Iris pigment epithelial cell (primary cell): ENCODE data around the gene TMEM184A.

ENCODE experiments used
- DNase-seq: peaks from one replicate; pipeline ENCODE4 v3.0.0-alpha.2; 2011; ENCODE audit warnings: low read depth

The TMEM184A gene

DNA sequence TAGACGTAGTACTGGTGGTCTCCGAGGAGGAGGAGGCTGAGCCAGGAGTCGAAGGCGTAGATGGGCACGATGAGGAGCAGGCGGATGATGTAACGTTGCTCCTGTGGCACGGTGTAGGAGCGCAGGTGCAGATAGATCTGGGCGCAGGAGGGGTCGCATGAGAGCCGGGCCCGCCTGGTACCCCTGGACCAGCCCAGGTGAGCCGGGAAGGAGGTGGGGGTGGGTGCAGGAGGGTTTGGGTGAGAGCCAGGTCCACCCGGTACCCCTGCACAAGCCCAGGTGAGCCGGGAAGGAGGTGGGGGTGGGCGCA lies 5.2 kb downstream of the TMEM184A start:
- no peak for DNase-seq

DNA sequence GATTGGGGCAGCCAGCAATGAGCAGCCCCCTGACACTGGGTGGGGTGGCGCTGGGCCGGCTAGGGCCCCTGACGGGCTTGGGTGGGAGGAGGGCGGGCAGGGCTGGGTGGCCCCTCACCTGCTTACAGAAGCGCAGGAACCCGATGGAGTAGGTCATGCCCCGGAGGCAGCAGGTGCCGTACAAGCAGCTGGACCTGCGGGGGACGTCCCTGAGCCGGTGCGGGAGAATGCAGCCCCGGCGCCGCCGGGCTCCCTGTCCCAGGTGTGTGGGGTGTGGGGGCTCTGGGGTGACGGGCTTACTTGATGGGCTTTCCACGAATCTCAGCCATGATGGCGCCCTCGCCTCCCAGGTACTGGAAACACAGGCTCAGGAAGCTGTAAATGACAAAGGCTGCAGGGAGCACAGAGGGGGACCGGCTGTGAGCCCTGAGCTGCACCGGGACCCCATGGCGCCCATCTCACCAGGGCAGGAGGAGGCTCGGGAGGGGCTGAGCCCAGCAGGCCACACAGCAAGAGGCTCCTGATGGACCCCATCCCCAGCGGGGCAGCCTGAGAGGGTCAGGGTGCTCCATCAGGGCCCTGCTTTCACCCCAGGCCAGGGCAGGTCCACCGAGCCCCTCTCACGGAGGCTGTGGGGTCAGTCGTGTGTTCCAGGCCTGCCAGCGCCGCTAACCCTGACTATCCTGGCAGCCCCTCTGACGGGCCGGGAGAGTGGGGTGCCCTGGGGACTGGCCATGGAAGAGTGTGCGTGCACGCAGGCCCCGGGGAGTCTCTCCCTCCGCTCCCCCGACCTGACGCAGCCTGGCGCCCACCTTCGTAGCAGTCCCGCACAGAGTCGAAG lies 5.8 kb downstream of the TMEM184A start:
- DNase-seq: no peak

DNA sequence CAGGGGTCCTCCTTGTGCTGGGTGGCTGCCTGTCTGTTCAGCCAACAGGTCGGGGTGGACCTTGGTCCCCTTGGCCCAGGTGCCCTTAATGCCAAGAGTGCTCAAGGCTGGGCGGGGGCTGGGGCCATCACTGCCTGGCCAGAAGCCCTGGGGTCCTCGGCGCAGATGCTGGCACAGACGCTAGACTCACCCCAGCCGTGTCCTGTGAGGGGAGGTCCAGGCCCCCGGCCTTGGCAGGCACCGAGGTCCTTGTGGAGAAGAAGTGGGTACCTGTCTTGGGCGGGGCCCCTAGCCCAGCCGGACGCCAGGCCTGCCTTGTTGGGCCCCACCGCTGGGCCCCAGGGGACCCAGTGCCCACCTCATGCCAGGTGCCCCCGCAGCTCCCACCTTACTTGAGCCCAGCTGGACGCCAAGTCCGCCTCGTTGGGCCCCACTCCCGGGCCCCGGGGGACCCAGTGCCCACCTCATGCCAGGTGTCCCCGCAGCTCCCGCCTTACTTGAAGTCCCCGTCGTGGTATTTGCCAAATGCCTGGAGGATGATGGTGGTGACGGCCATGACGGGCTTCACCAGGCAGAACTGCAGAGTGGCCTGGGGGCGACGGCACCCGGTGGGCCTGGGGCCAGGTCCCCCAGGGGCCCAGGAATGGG lies 6.5 kb downstream of the TMEM184A start:
- no peak for DNase-seq

DNA sequence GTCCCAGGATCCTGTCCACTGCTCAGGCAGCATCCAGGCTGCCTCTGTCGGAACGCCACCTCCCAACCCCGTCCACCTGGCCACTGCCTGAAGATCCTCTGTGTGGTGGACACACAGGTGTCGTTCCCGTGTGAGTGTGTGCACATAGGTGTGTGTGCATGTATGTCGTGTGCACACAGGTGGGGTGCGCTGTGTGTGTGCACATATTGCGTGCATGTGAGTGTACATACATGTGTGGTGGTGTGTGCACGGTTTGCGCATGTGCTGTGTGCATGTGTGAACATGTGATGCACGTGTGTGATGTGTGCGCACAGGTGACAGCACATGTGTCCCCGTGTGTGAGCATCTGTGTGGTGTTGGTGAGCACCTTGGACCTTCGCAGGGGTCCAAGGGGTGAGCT lies 7.1 kb downstream of the TMEM184A start:
- DNase-seq: no peak

DNA sequence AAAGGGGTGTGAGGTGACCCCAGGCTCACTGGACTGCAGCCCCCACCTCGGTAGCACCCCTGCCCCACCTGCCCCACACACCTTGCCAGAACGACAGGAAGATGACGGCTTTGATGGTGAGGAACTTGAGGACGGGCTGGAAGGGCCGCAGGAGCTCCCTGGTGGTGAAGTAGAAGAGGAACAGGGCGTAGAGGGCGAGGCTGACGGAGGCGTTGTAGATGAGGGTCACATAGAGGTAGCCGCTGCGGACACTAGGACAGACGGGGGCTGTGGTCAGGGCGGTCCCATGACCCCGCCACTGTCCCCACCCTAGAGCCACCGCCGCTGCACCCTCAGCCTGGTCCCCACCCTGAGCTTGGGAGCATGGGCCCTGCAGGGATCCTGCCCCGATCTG lies 7.6 kb downstream of the TMEM184A start:
- no peak for DNase-seq

DNA sequence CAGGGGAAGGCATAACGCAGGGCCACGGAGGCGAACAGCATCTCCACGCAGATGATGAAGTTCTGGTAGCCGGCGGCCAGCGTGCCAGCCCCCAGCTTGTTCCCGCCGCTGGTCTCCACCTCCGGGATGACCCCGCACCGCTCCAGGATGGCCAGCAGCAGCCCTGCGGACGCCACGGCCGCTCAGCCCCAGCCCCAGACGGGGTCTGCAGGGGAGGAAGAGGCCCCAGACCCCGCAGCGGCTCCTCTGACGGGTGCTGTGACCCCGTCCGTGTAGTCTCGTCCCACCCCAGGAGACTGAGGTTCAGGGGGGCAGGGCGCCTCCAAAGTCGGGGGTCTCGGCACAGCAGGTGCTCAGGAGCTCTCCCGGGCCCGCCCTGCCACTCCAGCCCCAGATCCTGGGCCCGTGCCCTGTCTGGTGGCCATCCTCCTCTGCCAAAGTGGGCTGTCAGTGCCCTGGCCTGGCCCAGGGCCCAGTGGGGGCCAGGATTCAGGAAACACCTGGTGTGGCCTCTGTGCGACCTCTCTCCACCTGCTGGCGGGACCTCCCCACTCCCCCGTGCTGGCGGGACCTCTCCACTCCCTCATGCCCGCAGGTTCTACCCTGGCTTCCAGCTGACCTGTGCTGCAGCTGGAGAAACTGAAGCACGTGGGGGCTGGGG lies 8.1 kb downstream of the TMEM184A start:
- no peak for DNase-seq

DNA sequence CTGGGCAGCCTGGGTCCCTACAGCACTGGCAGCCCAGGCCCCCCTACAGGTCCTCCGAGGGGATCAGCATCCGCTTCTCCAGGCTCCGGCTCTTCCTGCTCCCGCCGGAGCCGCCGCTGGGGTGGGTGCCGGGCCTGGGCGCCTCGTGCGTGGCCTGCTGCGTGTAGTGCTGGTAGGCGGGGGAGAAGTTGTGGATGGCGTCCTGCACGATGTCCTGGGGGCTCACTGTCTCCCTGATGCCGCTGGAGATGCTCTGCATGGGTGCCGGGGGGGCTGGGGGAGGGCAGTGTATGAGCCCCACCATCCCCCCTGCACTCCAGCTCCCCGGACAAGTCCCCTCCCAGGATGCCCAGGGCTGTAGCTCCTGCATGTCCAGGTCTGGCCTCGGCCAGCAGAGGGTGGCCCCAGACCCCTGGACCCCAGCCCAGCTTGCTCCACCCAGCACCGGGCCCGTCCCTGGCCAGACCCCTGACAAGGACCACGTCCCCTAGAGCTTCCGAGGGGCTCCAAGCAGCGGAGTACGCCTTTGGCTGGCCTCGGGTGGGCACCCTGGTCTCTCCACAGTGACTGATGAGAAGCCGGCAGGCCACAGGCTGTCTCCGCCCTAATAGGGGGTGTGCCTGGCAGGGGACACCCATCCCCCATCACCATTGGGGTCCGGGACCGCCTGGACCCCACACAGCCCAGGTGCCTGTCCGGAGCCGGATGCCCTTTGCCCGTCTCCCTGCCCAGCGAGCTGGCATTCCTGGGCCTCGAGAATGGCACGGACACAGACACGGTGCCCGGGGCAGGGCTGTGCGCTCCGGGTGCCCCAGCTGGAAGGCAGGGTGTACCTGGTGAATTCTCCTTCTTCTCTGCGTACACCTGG lies 8.9 kb downstream of the TMEM184A start:
- no peak for DNase-seq

DNA sequence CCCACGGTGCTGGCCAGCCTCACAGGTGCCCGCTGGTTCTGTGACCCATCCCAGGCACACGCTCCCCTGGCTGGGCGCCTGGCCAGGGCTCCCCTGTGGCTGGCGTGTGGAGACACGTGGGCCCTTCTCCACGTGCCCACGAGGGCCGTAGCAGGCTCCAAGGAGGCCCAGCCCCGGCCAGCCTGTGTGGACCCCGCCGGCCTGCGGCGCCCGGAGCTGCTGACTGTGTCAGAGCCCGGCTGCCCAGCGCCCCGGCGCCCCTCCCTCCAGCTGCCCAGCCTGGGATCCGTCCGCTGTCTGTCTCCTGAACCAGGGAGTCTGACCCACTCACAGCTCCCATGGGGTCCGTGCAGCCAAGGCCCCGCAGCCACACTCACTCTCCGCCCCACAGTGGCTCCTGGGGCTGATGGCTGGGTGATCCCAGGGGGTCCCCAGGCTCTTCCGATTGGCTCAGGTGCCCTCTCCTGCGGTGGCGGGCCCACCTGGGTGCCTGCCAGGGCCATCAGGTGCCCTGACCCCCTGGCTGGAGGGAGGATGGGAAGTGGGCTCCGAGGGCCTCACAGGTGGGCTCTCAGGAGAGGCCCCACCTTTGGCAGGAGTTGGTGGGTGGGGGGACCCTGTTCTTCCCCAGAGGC lies 9.6 kb downstream of the TMEM184A start:
- no peak for DNase-seq

DNA sequence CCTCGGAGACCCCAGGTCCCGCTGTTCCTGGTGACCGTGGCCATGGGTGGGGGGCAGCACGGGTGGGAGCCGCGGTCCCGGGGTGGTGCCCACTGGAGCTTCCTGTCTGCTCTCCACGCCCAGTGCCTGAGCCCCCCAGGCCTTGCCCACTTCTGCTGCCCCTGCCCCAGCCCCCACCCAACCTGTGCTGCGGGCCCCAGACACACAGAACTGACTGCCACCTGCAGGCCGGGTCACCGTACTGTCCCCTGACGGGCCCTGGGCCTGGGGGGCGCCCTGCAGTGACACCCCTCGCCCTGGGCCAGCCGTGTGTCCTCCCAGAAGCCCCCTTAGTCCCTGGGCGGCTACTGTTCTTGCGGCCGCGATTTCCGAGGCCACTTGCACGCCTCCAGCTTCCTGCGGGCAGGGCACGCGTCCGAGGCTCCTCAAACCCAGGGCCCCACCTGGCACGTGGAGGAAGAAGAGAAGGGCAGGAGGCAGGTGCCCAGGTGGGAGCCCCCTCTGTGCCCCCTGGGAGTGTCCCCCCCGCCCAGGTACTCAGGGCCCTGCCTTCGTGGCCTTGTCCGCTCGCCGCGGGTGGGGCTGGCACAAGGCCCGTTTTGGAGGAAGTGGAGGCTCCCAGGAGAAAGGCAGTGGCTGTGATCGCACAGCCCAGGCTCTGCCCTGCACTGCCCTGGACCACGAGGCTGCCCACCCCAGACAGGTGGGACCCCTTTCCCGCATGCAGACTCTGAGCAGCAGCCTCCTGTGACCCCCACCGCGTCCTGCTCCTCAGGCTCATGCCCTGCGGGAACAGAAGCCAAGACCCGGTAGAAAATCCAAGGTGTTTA lies 10.4 kb downstream of the TMEM184A start:
- no peak for DNase-seq

DNA sequence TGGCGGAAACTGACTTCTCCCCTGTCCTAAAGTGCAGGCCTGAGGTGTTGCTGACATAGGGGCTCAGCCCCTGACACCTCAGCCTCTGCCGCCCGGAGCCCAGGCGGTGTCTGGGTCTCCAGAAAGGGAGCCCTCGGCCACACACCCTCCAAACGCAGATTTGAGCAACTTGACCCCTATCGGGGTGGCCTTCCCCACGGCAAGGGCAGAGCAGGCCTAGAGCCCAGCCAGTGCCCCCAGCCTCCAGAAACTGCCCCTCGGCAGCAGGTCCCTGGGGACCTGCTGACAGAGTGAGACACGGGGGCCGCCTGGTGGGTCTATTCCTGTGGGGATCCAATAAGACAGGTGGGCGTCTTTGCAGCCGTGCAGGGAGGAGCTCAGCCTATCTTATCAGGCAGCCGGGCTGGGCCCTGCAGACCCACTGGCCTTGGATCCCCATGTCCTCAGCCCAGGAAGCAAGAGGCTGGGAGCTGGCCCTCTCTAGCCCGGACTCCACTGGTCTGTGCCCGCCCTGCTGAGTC lies 11.0 kb downstream of the TMEM184A start:
- no peak for DNase-seq

DNA sequence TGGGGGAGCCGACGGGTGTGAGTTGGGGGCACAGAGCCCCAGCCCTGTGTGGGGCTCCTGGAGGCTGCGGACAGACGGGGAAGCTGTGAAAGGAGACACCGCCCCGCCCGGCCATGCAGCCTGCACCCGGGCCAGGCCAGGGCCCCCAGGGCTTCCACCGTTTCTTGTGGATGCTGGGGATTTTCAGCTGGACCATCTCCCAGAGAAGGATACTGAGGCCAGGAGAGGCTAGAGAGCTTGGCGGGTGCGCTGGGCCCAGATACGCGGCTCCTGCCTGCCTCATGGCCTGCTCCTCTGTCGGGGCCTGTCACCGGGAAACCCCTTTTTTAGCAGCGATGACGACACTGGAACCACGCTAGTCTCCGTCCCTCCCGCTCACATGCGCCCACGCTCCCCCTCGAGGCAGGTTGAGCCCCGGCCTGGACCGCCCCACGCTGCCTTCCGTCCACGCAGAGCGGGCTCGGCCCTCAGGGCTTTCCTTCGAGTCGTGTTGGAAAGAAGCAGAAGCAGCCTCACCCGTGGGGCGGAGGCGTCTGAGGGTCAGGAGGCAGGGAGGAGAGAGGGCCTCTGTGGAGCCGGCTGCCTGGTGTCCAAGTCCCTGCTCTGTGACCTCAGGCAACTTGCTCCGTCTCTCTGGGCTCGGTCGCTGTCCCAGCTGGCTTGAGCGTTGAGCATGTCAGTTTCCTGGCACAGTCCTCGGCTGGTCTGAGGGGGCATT lies 11.7 kb downstream of the TMEM184A start:
- DNase-seq: no peak

DNA sequence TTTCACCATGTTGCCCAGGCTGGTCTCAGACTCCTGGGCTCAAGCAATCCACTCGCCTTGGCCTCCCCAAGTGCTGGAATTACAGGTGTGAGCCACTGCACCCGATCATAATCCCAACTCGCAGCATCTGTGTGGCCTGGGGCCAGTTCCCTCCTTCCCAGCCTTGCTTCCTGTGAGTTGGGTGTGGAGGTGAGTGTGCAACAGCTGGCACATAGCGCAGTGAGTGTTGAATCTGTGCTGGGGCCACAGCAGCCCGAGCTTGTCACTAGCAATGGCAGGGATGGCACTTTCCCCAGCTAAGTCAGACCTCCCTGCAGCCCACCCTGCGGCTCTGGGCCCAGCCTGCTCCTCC lies 12.2 kb downstream of the TMEM184A start:
- DNase-seq: no peak

DNA sequence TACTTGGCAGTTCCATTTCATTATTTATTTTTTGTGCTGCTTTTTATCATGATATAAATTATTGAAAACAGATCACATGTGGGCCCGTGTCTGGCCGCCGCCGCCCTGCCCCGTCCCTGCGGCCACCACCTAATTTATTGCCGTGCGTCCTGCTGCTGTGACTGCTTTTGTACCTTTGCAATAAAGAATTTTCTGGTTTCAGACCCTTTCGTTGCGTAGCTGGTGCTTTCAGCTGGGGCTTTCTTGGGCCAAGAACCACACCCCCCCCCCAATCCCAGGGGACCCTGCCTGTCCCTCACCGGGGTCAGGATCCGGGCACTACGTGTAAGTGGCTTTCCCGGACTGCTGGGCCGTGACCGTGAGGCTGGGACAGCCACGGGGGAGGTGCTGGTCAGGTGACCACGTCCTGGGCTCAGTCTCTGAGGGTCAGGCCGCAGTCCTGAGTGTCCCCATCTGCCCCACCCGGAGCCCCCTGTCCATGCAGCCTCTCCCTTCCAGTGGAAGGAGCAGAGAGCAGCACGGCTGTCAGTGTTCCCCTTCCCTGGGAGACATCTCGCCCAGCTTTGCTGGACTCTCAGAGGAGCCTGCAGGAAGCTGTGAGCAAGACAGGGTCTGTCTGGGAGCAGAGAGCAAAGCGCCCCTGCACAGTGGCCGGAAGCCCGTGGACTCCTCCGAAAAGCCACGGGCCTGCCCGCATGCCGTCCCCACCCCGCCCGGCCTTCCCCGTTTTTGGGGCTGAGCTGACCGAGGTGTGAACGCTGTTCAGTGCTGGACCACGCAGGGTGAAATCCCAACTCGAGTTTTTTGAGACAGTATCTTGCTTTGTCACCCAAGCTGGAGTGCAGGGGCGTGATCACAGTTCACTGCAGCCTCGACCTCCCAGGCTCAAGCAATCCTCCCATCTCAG lies 12.9 kb downstream of the TMEM184A start:
- DNase-seq: no peak

DNA sequence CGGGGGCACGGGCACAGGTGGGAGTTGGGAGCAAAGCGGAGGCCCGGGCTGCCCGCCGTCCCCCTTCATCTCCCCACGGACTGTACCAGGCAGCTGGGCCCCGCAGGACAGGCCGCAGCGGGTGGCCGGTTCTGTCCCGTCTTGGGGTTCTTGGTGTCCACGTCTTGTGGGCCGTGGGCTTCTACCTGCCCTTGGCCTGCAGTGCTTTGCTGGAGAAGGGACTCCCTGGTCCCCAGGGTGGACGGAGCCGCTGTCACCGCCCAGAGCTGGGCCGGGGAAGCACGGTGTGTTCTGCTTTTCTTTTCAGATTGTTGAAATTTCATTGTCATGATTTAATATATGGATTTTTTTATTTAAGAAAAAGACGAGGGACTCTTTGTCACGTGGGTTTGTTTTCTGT lies 13.7 kb downstream of the TMEM184A start:
- DNase-seq: no peak

DNA sequence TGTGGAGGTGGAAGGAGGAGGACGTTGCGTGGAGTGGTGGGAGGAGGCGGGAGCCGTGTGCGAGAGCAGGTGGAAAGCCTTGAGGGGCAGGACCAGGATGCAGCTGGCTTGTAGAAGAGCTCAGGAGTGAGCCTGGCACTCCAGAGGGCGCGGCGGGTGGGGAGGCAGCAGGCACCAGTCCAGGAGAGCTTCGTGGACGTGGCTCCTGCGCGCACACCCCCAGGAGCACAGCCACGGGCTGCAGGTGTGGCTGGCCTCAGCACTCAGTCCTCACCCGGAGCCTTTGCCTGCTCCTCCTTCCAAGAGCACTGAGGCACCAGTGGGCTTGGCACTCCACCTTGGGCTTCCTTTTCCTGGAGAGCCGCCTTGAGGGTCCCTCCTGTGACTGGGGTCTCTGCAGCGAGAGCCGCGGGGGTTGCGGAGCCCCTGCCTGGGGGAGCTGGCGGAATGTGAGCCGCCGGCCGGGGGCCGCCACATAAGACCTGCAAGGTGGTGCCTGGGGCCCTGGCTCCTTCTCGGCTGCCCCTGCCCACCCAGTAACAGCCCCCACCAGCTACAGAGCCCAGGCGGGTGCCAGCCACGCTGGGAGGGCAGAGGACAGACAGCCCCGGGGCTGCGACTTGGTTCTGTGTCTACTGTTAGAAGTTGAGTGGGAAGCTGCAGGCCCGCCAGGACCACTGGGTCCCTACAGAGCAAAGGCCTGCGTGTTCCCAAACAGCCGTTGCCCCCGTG lies 14.4 kb downstream of the TMEM184A start:
- no peak for DNase-seq

DNA sequence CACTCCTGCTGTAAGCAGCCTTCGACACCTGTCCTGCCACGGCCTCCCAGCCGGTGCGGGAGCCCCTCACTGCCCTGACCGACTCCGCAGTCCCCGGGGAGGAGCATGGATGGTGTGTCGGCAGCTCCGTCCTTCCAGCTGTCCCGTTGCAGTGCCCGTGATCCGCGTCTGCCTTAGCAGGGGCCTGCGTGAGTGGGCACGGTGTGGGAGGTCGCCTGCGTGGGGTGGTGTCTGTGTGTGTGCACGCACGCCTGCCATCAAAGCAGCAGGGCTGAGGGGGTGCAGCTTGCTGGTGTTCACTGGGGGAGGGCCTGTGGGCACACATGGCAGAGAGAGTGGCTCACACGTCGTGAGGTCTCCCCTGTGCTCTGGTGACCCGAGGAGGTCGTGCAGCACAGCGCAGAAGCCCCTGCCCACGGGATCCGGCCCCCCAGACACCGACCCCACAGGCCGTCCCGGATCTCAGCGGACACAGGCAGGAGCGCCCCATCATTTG lies 15.2 kb downstream of the TMEM184A start:
- no peak for DNase-seq

DNA sequence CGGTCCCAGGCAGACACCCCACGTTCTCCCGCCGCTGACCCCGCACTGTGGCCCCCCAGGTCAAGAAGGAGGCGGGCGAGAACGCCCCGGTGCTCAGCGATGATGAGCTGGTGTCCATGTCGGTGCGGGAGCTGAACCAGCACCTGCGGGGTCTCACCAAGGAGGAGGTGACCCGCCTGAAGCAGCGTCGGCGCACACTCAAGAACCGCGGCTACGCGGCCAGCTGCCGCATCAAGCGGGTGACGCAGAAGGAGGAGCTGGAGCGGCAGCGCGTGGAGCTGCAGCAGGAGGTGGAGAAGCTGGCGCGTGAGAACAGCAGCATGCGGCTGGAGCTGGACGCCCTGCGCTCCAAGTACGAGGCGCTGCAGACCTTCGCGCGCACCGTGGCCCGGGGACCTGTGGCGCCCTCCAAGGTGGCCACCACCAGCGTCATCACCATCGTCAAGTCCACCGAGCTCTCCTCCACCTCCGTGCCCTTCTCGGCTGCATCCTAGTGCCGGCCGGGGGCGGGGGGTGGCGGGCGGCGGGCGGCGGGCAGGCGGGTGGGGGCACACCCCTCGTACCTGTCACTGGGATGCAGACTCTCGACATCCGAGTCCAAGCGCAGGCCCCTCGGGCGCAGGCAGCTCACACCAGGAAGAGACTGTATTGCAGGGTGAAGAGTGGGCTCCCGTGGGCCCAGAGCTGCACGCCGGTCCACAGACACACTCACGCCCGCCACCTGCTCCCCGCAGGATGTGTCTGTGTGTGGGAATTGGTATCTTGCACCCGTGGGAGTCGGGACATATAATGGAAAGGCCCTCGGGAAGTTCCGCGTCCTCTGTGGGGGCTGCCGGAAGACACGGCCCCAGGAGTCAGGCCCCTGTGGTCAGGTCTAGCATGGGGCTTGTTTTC lies 15.9 kb downstream of the TMEM184A start:
- DNase-seq: no peak
